HEK293 (cell line): ENCODE measurements around the gene GRK3.

ENCODE experiments used
- CTCF ChIA-PET: fragments of 350-600 bp; formaldehyde crosslinking; extraction: SDS; loops from one replicate; lab custom pipeline; 2021; ENCODE audit warnings: antibody characterized with exemption; lab: Yijun Ruan, JAX
- POLR2A ChIA-PET: fragments of 300-600 bp; formaldehyde crosslinking; extraction: SDS; loops from one replicate; lab custom pipeline; 2020; ENCODE audit warnings: antibody characterized with exemption, inconsistent platforms; lab: Yijun Ruan, JAX
- H3K27ac ChIP-seq: fragments of 200-500 bp; sonication (Bioruptor generic); 2 replicates; pipeline ENCODE4 v1.5.1; 2014; ENCODE audit warnings: low read depth, low read length, control low read depth, inconsistent platforms; ENCODE audit errors: extremely low read depth
- H3K36me3 ChIP-seq, 2 experiments: fragments of 200-500 bp in 1 of 2; sonication (Bioruptor generic) in 1 of 2; 1 replicate in 1 of 2; 2 replicates in 1 of 2; pipeline ENCODE4 v1.5.1; 2014 to 2017; ENCODE audit warnings: inconsistent platforms in 2 of 2, low read length in 2 of 2; ENCODE audit not compliant: control insufficient read depth in 2 of 2, insufficient read depth in 1 of 2
- H3K4me1 ChIP-seq: fragments of 200-500 bp; sonication (Bioruptor generic); 2 replicates; pipeline ENCODE4 v1.5.1; 2014; ENCODE audit warnings: mild to moderate bottlenecking, low read length, inconsistent platforms; ENCODE audit not compliant: control insufficient read depth, insufficient read depth
- H3K4me3 ChIP-seq: 2 replicates; pipeline ENCODE4 v1.5.1; 2011; ENCODE audit warnings: low read depth, mild to moderate bottlenecking, control low read depth, low read length, moderate library complexity
- H3K9me3 ChIP-seq: fragments of 200-500 bp; sonication (Bioruptor generic); 2 replicates; pipeline ENCODE4 v1.5.1; 2014; ENCODE audit warnings: low read depth, low read length, inconsistent platforms; ENCODE audit not compliant: control insufficient read depth, insufficient read depth
- GLI4 ChIP-seq: fragments of 450-650 bp; formaldehyde crosslinking; IDR thresholded peaks from 2 replicates; pipeline ENCODE4 v1.5.1; 2016; ENCODE audit warnings: missing biosample characterization, missing genetic modification characterization
- KLF9 ChIP-seq: fragments of 450-650 bp; formaldehyde crosslinking; IDR thresholded peaks from 2 replicates; pipeline ENCODE4 v1.5.1; 2016; ENCODE audit warnings: missing biosample characterization, missing genetic modification characterization, low read depth
- PRDM1 ChIP-seq: fragments of 450-650 bp; formaldehyde crosslinking; IDR thresholded peaks from 2 replicates; pipeline ENCODE4; 2016; ENCODE audit warnings: missing biosample characterization, missing genetic modification characterization
- SCRT1 ChIP-seq: fragments of 450-650 bp; formaldehyde crosslinking; IDR thresholded peaks from 2 replicates; pipeline ENCODE4 v1.5.1; 2016; ENCODE audit warnings: missing biosample characterization, missing genetic modification characterization, borderline replicate concordance
- SCRT2 ChIP-seq: fragments of 450-650 bp; formaldehyde crosslinking; IDR thresholded peaks from 2 replicates; pipeline ENCODE4 v1.5.1; 2016; ENCODE audit warnings: missing biosample characterization, missing genetic modification characterization
- SETDB1 ChIP-seq: IDR thresholded peaks from one replicate; pipeline ENCODE4 v1.6.1; 2017; ENCODE audit warnings: mild to moderate bottlenecking, low read length, moderate library complexity, mixed read lengths; ENCODE audit not compliant: insufficient read length
- YY2 ChIP-seq: fragments of 450-650 bp; formaldehyde crosslinking; IDR thresholded peaks from 2 replicates; pipeline ENCODE4 v1.5.1; 2016; ENCODE audit warnings: missing biosample characterization, missing genetic modification characterization
- ZBTB20 ChIP-seq: fragments of 450-650 bp; formaldehyde crosslinking; IDR thresholded peaks from 2 replicates; pipeline ENCODE4 v1.5.1; 2016; ENCODE audit warnings: missing biosample characterization, missing genetic modification characterization
- ZNF10 ChIP-seq: fragments of 450-650 bp; formaldehyde crosslinking; IDR thresholded peaks from 2 replicates; pipeline ENCODE4 v1.5.1; 2017; ENCODE audit warnings: missing biosample characterization, missing genetic modification characterization
- ZNF169 ChIP-seq: fragments of 450-650 bp; formaldehyde crosslinking; IDR thresholded peaks from 2 replicates; pipeline ENCODE4 v1.5.1; 2016; ENCODE audit warnings: missing biosample characterization, missing genetic modification characterization
- ZNF202 ChIP-seq: fragments of 450-650 bp; formaldehyde crosslinking; IDR thresholded peaks from 2 replicates; pipeline ENCODE4 v1.5.1; 2016; ENCODE audit warnings: missing biosample characterization, missing genetic modification characterization, borderline replicate concordance
- ZNF211 ChIP-seq: fragments of 450-650 bp; formaldehyde crosslinking; IDR thresholded peaks from 2 replicates; pipeline ENCODE4 v1.5.1; 2016; ENCODE audit warnings: low read depth, missing biosample characterization, missing genetic modification characterization
- ZNF221 ChIP-seq: fragments of 450-650 bp; formaldehyde crosslinking; IDR thresholded peaks from 2 replicates; pipeline ENCODE4 v1.5.1; 2017; ENCODE audit warnings: missing biosample characterization, missing genetic modification characterization, borderline replicate concordance
- ZNF239 ChIP-seq: fragments of 450-650 bp; formaldehyde crosslinking; IDR thresholded peaks from 2 replicates; pipeline ENCODE4 v1.5.1; 2016; ENCODE audit warnings: missing biosample characterization, missing genetic modification characterization
- ZNF292 ChIP-seq: fragments of 450-650 bp; formaldehyde crosslinking; IDR thresholded peaks from 2 replicates; pipeline ENCODE4 v1.5.1; 2016; ENCODE audit warnings: low read depth, missing biosample characterization, missing genetic modification characterization, borderline replicate concordance
- ZNF311 ChIP-seq: fragments of 450-650 bp; formaldehyde crosslinking; IDR thresholded peaks from 2 replicates; pipeline ENCODE4 v1.5.1; 2017; ENCODE audit warnings: missing biosample characterization, missing genetic modification characterization, borderline replicate concordance
- ZNF335 ChIP-seq: fragments of 450-650 bp; formaldehyde crosslinking; conservative IDR thresholded peaks from 2 replicates; pipeline ENCODE4 v1.5.1; 2016; ENCODE audit warnings: missing biosample characterization, missing genetic modification characterization
- ZNF391 ChIP-seq: fragments of 450-650 bp; formaldehyde crosslinking; IDR thresholded peaks from 2 replicates; pipeline ENCODE4 v1.5.1; 2016; ENCODE audit warnings: low read depth, missing biosample characterization, missing genetic modification characterization, borderline replicate concordance
- ZNF394 ChIP-seq: fragments of 450-650 bp; formaldehyde crosslinking; IDR thresholded peaks from 2 replicates; pipeline ENCODE4 v1.5.1; 2016; ENCODE audit warnings: missing biosample characterization, missing genetic modification characterization, mild to moderate bottlenecking, moderate library complexity, borderline replicate concordance
- ZNF501 ChIP-seq: fragments of 450-650 bp; formaldehyde crosslinking; IDR thresholded peaks from 2 replicates; pipeline ENCODE4 v1.5.1; 2016; ENCODE audit warnings: missing biosample characterization, missing genetic modification characterization
- ZNF514 ChIP-seq: fragments of 450-650 bp; formaldehyde crosslinking; IDR thresholded peaks from 2 replicates; pipeline ENCODE4 v1.5.1; 2016; ENCODE audit warnings: missing biosample characterization, missing genetic modification characterization
- ZNF548 ChIP-seq: fragments of 450-650 bp; formaldehyde crosslinking; IDR thresholded peaks from 2 replicates; pipeline ENCODE4 v1.5.1; 2016; ENCODE audit warnings: missing biosample characterization, missing genetic modification characterization
- ZNF626 ChIP-seq: fragments of 450-650 bp; sonication (Bioruptor Pico); formaldehyde crosslinking; IDR thresholded peaks from 2 replicates; pipeline ENCODE4 v1.5.1; 2018; ENCODE audit warnings: missing biosample characterization, missing genetic modification characterization, inconsistent platforms
- ZXDB ChIP-seq: fragments of 450-650 bp; formaldehyde crosslinking; IDR thresholded peaks from 2 replicates; pipeline ENCODE4 v1.5.1; 2016; ENCODE audit warnings: missing biosample characterization, missing genetic modification characterization
- TF ChIP-seq, protein P1 (sequence below): fragments of 450-650 bp; formaldehyde crosslinking; IDR thresholded peaks from 2 replicates; pipeline ENCODE4 v1.5.1; 2016; ENCODE audit warnings: missing biosample characterization, missing genetic modification characterization
- TF ChIP-seq, protein P2 (sequence below): fragments of 450-650 bp; formaldehyde crosslinking; IDR thresholded peaks from 2 replicates; pipeline ENCODE4 v1.5.1; 2016; ENCODE audit warnings: missing biosample characterization, missing genetic modification characterization

GRK3 gene

DNA sequence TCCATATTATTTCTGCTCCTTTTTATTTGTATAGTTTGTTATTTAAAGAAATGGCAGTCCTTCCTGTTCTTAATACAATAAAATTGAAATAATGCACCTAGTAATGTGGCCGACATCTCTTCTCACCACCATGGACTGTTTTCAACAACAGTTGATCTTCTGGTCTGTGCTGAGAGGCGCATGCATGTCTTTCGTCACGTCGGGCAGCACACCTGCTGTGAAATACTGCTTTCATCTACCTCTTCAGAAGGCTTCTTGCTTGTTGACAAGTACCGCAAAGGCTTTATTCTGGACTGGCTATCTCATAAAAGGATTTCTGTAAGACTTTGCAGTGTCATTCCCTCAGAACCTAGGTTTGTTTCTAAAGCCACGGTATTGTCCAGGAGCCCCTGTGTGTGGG lies 163.6 kb downstream of the GRK3 start (continued):
- TF ChIP-seq ZNF221 (tag by site-specific recombination) (no peak), ZBTB20 (tag by site-specific recombination) (no peak), ZNF311 (tag by site-specific recombination) (no peak), SCRT1 (tag by site-specific recombination) (no peak), ZNF548 (tag by site-specific recombination) (no peak), ZNF514 (tag by site-specific recombination) (no peak), ZNF501 (tag by site-specific recombination) (no peak), SCRT2 (tag by site-specific recombination) (no peak), KLF9 (tag by site-specific recombination) (no peak), PRDM1 (tag by site-specific recombination) (no peak)
- TF ChIP-seq, protein P1, sequence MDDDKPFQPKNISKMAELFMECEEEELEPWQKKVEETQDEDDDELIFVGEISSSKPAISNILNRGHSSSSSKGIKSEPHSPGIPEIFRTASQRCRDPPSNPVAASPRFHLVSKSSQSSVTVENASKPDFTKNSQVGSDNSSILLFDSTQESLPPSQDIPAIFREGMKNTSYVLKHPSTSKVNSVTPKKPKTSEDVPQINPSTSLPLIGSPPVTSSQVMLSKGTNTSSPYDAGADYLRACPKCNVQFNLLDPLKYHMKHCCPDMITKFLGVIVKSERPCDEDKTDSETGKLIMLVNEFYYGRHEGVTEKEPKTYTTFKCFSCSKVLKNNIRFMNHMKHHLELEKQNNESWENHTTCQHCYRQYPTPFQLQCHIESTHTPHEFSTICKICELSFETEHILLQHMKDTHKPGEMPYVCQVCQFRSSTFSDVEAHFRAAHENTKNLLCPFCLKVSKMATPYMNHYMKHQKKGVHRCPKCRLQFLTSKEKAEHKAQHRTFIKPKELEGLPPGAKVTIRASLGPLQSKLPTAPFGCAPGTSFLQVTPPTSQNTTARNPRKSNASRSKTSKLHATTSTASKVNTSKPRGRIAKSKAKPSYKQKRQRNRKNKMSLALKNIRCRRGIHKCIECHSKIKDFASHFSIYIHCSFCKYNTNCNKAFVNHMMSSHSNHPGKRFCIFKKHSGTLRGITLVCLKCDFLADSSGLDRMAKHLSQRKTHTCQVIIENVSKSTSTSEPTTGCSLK (tag by site-specific recombination) = no peak
- TF ChIP-seq, protein P2, sequence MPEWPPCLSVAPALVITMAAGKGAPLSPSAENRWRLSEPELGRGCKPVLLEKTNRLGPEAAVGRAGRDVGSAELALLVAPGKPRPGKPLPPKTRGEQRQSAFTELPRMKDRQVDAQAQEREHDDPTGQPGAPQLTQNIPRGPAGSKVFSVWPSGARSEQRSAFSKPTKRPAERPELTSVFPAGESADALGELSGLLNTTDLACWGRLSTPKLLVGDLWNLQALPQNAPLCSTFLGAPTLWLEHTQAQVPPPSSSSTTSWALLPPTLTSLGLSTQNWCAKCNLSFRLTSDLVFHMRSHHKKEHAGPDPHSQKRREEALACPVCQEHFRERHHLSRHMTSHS (tag by site-specific recombination) = no peak

DNA sequence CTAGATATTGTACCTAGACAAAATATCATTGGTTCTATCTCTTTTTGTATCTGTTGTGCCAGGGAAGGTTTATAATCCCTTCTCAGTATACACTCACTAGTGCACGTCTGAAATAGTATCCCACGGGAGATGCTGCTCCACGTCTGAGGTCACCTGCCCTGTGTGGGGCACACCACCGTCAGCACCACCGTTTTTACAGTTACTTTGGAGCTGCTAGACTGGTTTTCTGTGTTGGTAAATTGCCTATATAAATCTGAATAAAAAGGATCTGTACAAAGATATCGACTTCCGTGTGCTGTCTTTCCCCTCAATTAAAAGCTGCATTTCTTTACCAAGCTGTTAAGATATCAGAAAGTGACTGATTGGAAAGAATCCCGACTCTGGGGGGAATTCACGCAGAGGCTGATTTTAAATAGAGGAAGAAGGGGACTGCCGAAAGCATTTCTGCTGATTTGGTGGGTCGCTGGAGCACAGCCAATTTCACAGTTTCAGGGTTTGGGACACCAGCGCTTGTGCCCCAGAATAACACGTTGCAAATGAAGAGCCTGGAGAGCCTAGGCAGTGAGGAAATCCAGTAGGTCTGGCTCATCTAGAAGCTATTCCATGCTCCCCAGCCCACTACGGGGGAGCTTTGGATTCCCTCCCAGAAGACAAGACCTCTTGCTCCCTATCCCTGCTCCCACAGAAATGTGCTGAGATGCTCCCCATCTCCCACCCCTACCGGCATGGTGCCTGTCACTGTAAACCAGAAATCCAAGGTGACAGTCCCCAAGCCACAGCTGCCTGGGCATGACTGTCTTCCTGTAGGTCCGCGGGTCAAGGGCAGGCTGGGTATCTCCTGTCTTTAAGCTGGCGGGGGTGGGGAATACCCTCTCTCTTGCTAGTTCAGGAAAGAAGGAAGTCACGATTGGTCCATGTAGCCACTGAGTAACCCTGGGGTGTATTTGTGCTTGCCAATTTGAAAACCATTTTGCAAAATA lies 164.8 kb downstream of the GRK3 start:
- TF ChIP-seq ZNF335 (no peak), ZNF211 (tag by site-specific recombination) (no peak), ZNF391 (tag by site-specific recombination) (no peak), ZNF394 (tag by site-specific recombination) (no peak), SETDB1 (no peak), ZNF239 (tag by site-specific recombination) (no peak), ZNF292 (tag by site-specific recombination) (no peak), ZNF202 (no peak), ZNF169 (no peak), GLI4 (tag by site-specific recombination) (no peak), ZNF10 (tag by site-specific recombination) (no peak), YY2 (tag by site-specific recombination) (no peak), ZNF626 (tag by site-specific recombination) (no peak), ZXDB (tag by site-specific recombination) (no peak)
- Histone ChIP-seq H3K4me1 (peaks cover 4% of the 10 kb centered on the region; the same call in 1 of the 2 replicates), H3K27ac (no peak overlapping the region), H3K9me3 (no peaks in the 10 kb centered on the region), H3K4me3 (no peak overlapping the region), H3K36me3 (no peaks in the 10 kb centered on the region)
- ChIA-PET CTCF (interaction anchor here (0.6 to 1.2 kb wide), 3 partner anchors 43 to 199 kb away, joined by 3 to 6 read pairs (median 4); no protein-coding TSS in a partner anchor), POLR2A (no interaction called here)
